Measurements from ENCODE around the gene COX6B2. TPM values are rescaled to one million over a fixed set of nuclear protein-coding genes. Genes with fewer than 3 reads are reported as not detected.
A peak's percentile ranks its signal among the peaks of the same experiment; 100 is the strongest.

Gene COX6B2
- total RNA-seq, 4 donors from 2014 or later = not detected

- no peak overlapping the region for H3K27ac ChIP-seq
- peak overlapping the region in 1 of 2 donors; percentile 45 for H3K4me3 ChIP-seq
- 5% methylated on average over 10 of the region's 72 CpGs; no CpG with 5 or more reads in 1 of the 2 donors for WGBS, 2 donors (ENCODE audit: low coverage in 1 of 2)
Observed at GRCh38 chr19:55353803-55354697, 469 bp downstream of the COX6B2 start.

GRCh38 chr19:55353356-55353802, 1.1 kb downstream of the COX6B2 start:
- no peak for TF ChIP-seq EP300 (IDR thresholded peaks at IDR 0.05)
- no peak for TF ChIP-seq POLR2AphosphoS5 (IDR thresholded peaks at IDR 0.05)
- no peak for TF ChIP-seq CTCF (IDR thresholded peaks at IDR 0.05)
- no peak for TF ChIP-seq POLR2A (IDR thresholded peaks at IDR 0.05)
- H3K9me3 ChIP-seq = no peaks in the 10 kb centered on the region
- ATAC-seq = no peak
- H3K27me3 ChIP-seq = peaks cover 89% of the 10 kb centered on the region
- peaks cover 0 to 26% (median 17%) of the 10 kb centered on the region in 3 donors for H3K4me1 ChIP-seq
- no peaks in the 10 kb centered on the region for H3K36me3 ChIP-seq
- peak overlapping the region in 1 of 2 donors; percentile 45 for H3K4me3 ChIP-seq
- WGBS, 2 donors (ENCODE audit: low coverage in 1 of 2) = 6% methylated on average over 3 of the region's 24 CpGs; no CpG with 5 or more reads in 1 of the 2 donors
- H3K27ac ChIP-seq = no peak overlapping the region

More at GRCh38 chr19:55353803-55354697, 469 bp downstream of the COX6B2 start:
- Histone ChIP-seq H3K36me3 (no peaks in the 10 kb centered on the region), H3K27me3 (peaks cover 88% of the 10 kb centered on the region), H3K4me1 (peaks cover 0 to 26% (median 17%) of the 10 kb centered on the region in 3 donors), H3K9me3 (no peaks in the 10 kb centered on the region)
- ATAC-seq = peak; percentile 88
- TF ChIP-seq POLR2A (IDR thresholded peaks at IDR 0.05) = no peak
- TF ChIP-seq EP300 (IDR thresholded peaks at IDR 0.05) = no peak
- no peak for TF ChIP-seq POLR2AphosphoS5 (IDR thresholded peaks at IDR 0.05)
- TF ChIP-seq CTCF (IDR thresholded peaks at IDR 0.05) = no peak

- Histone ChIP-seq H3K4me1 (peaks cover 0 to 30% (median 17%) of the 10 kb centered on the region in 3 donors), H3K27me3 (peaks cover 84% of the 10 kb centered on the region), H3K9me3 (no peaks in the 10 kb centered on the region), H3K27ac (no peak overlapping the region), H3K36me3 (peaks cover 0 to 6% of the 10 kb centered on the region in 2 donors), H3K4me3 (no peak overlapping the region)
- no peak for ATAC-seq
- WGBS, 2 donors (ENCODE audit: low coverage in 1 of 2) = 63 to 69% methylated on average over 11 to 18 of the region's 25 CpGs
- TF ChIP-seq POLR2A (IDR thresholded peaks at IDR 0.05) (no peak), CTCF (IDR thresholded peaks at IDR 0.05) (no peak), POLR2AphosphoS5 (IDR thresholded peaks at IDR 0.05) (no peak), EP300 (IDR thresholded peaks at IDR 0.05) (no peak)
Observed at GRCh38 chr19:55352549-55353145, 1.9 kb downstream of the COX6B2 start.

- Histone ChIP-seq H3K4me1 (peaks cover 0 to 36% (median 17%) of the 10 kb centered on the region in 3 donors), H3K36me3 (peaks cover 0 to 12% of the 10 kb centered on the region in 2 donors), H3K4me3 (no peak overlapping the region), H3K9me3 (no peaks in the 10 kb centered on the region), H3K27me3 (peaks cover 79% of the 10 kb centered on the region), H3K27ac (no peak overlapping the region)
- ATAC-seq = no peak
- WGBS, 2 donors (ENCODE audit: low coverage in 1 of 2) = no CpG with 5 or more reads among the region's 6 CpGs
- no peak for TF ChIP-seq POLR2A (IDR thresholded peaks at IDR 0.05)
- TF ChIP-seq POLR2AphosphoS5 (IDR thresholded peaks at IDR 0.05) = no peak
- no peak for TF ChIP-seq EP300 (IDR thresholded peaks at IDR 0.05)
- no peak for TF ChIP-seq CTCF (IDR thresholded peaks at IDR 0.05)
Observed at GRCh38 chr19:55352040-55352439, 2.5 kb downstream of the COX6B2 start.
